ENCODE results near the gene ALPP.
"Not testable (repeated sequence)": the region's sequence is repeated elsewhere in the genome, so short reads cannot be mapped to it uniquely, and the experiment has no call there.

Gene ALPP

GRCh38 chr2:232422051-232422450 is 43.5 kb downstream of the ALPP start:
- no peak for DNase-seq (ENCODE audit: low read depth in 2 of 2)

DNA sequence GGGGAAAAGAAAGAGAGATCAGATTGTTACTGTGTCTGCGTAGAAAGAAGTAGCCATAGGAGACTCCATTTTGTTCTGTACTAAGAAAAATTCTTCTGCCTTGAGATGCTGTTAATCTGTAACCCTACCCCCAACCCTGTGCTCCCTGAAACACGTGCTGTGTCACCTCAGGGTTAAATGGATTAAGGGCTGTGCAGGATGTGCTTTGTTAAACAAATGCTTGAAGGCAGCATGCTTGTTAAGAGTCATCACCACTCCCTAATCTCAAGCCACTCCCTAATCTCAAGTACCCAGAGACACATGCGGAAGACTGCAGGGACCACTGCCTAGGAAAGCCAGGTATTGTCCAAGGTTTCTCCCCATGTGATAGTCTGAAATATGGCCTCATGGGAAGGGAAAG is 44.4 kb downstream of the ALPP start:
- DNase-seq (ENCODE audit: low read depth in 2 of 2): not testable (repeated sequence)

- not testable (repeated sequence) for DNase-seq (ENCODE audit: low read depth in 2 of 2)
These were observed 44.9 kb downstream of the ALPP start for GRCh38 chr2:232423407-232423806.

GRCh38 chr2:232431705-232432590 is 53.4 kb downstream of the ALPP start:
- DNase-seq (ENCODE audit: low read depth in 2 of 2): no peak

All from fibroblast of skin of left quadriceps (primary cell).